ENCODE data around the gene RBM14.

GRCh38 chr11:66614073-66614472, 2.4 kb upstream of the RBM14 start:
- no peak for TF ChIP-seq FOXM1 (IDR thresholded peaks at IDR 0.05; ENCODE audit: borderline replicate concordance)
- TF ChIP-seq FOXA1 (IDR thresholded peaks at IDR 0.05), result no peak
- TF ChIP-seq SP1 (IDR thresholded peaks at IDR 0.05), result no peak
- no peak for TF ChIP-seq ARNT (IDR thresholded peaks at IDR 0.05)
- no peak for TF ChIP-seq L3MBTL2 (conservative IDR thresholded peaks at IDR 0.05)
- TF ChIP-seq BHLHE40 (IDR thresholded peaks at IDR 0.05; ENCODE audit: borderline replicate concordance), result no peak
